GM12878 (cell line): Measurements from ENCODE around the gene ZNF423. TPM values are rescaled to one million over a fixed set of nuclear protein-coding genes. Genes with fewer than 3 reads are reported as not detected.
"Not testable (repeated sequence)": the region's sequence is repeated elsewhere in the genome, so short reads cannot be mapped to it uniquely, and the experiment has no call there.

Experiments used
- ATAC-seq: fragments of 200-7000 bp; cut with Tn5 transposase; 3 replicates; pipeline ENCODE4 v1.9.1; 2020; ENCODE audit warnings: mild to moderate bottlenecking, moderate library complexity
- BruUV-seq: library from RNA; stranded (reverse); fragments of 400-500 nt; replicated peaks from 2 replicates; lab custom pipeline; 2021; lab: Mats Ljungman, UMichigan
- CTCF ChIA-PET: fragments of 300-600 bp; sonication (Branson Sonifier 250); formaldehyde crosslinking; extraction: SDS; loops from one replicate; lab custom pipeline; 2021; ENCODE audit warnings: inconsistent platforms; lab: Yijun Ruan, JAX
- POLR2A ChIA-PET: fragments of 350-600 bp; formaldehyde crosslinking; extraction: SDS; loops from one replicate; lab custom pipeline; 2021; ENCODE audit warnings: inconsistent platforms; lab: Charles Lee
- RAD21 ChIA-PET: fragments of 300-600 bp; sonication (Branson Sonifier 250); formaldehyde crosslinking; loops from one replicate; lab custom pipeline; 2023; ENCODE audit warnings: antibody characterized with exemption; ENCODE audit not compliant: unreplicated experiment; lab: Charles Lee
- SMC1A ChIA-PET: fragments of 300-600 bp; sonication (Branson Sonifier 250); formaldehyde crosslinking; loops from one replicate; lab custom pipeline; 2023; ENCODE audit not compliant: unreplicated experiment, uncharacterized antibody; lab: Charles Lee
- DNase-seq: peaks from one replicate; pipeline ENCODE4 v3.0.0-alpha.2; 2011; ENCODE audit warnings: low read depth, low spot score
- FAIRE-seq: peaks from 3 replicates; lab custom pipeline; 2011; peaks lifted over from hg19 to GRCh38; lab: Jason Lieb, UNC
- H2AFZ ChIP-seq: 2 replicates; pipeline ENCODE4 v1.6.0; 2011; ENCODE audit warnings: low read depth, low read length, control low read depth; ENCODE audit not compliant: control insufficient read depth
- H3K27ac ChIP-seq: 2 replicates; pipeline ENCODE4 v1.5.1; 2011; ENCODE audit warnings: control low read depth; ENCODE audit not compliant: control insufficient read depth, insufficient read depth
- H3K27me3 ChIP-seq, 2 experiments: replicated peaks in 1 of 2; 2 replicates each; pipeline versions ENCODE4 v1.6.0 to v1.6.1; 2011; ENCODE audit warnings: low read length in 1 of 2; ENCODE audit not compliant: control insufficient read depth in 2 of 2, insufficient read depth in 2 of 2
- H3K36me3 ChIP-seq, 2 experiments: 2 replicates each; pipeline ENCODE4 v1.5.1; 2011; ENCODE audit warnings: low read length in 1 of 2; ENCODE audit not compliant: control insufficient read depth in 2 of 2, insufficient read depth in 2 of 2
- H3K4me1 ChIP-seq: 2 replicates; pipeline ENCODE4 v1.6.1; 2011; ENCODE audit warnings: mild to moderate bottlenecking, low read length, moderate library complexity, mixed read lengths; ENCODE audit not compliant: control insufficient read depth, insufficient read depth
- H3K4me2 ChIP-seq: 2 replicates; pipeline ENCODE4 v1.6.0; 2011; ENCODE audit warnings: control low read depth; ENCODE audit not compliant: control insufficient read depth, insufficient read depth
- H3K4me3 ChIP-seq: fragments of 200-600 bp; sonication (generic); 2 replicates; pipeline ENCODE4 v1.5.1; 2016
- H3K79me2 ChIP-seq: 2 replicates; pipeline ENCODE4 v1.6.0; 2011; ENCODE audit warnings: low read length; ENCODE audit not compliant: control insufficient read depth, insufficient read depth
- H3K9ac ChIP-seq: 2 replicates; pipeline ENCODE4 v1.8.0; 2011; ENCODE audit warnings: low read length, control low read depth, mixed read lengths; ENCODE audit not compliant: control insufficient read depth, insufficient read depth
- H3K9me3 ChIP-seq: replicated peaks from 3 replicates; pipeline ENCODE4 v1.5.1; 2011; ENCODE audit warnings: mild to moderate bottlenecking, low read length; ENCODE audit not compliant: control insufficient read depth, insufficient read depth
- H4K20me1 ChIP-seq: 2 replicates; pipeline ENCODE4 v1.6.0; 2011; ENCODE audit not compliant: control insufficient read depth, insufficient read depth
- EZH2 ChIP-seq: IDR thresholded peaks from 2 replicates; pipeline ENCODE4 v1.6.1; 2012; ENCODE audit warnings: low read depth, mild to moderate bottlenecking, control low read depth, inconsistent platforms, low read length, borderline replicate concordance; ENCODE audit not compliant: control insufficient read depth
- WGBS: methylation state at CpG from one replicate; pipeline ENCODE4 v1.1.6; 2016; ENCODE audit warnings: low lambda C conversion rate; ENCODE audit not compliant: insufficient replicate concordance, insufficient coverage; ENCODE audit errors: missing lambda C conversion rate; 5-methylcytosine and 5-hydroxymethylcytosine counted together
- in situ Hi-C: fragments of 300-500 bp; cut with MboI; formaldehyde crosslinking; loops from 9 replicates; pipeline ENCODE4 v1.14.3; 2018; ENCODE audit warnings: mixed read lengths
- intact Hi-C: fragments of 100-400 bp; cut with micrococcal nuclease; formaldehyde crosslinking; loops from one replicate; pipeline ENCODE4 v1.14.2; 2022; ENCODE audit not compliant: unreplicated experiment
- polyA plus RNA-seq, 11 experiments: library from polyadenylated mRNA; depleted of rRNA in 4 of 11; unstranded in 6 of 11; stranded (reverse) in 5 of 11; fragments of >200 nt; fragmentation: Nextera tagmentation in 4 of 11; fragmentation: Illumina TruSeq in 1 of 11; extraction: Ambion mirVana in 4 of 11; extraction: Trizol in 1 of 11; gene quantifications; 1 replicate in 1 of 11; 2 replicates in 10 of 11; pipeline versions ENCODE4 v1.2.1 to v1.2.3, GENCODE V29; 2011 to 2016; ENCODE audit warnings: inconsistent platforms in 2 of 11, missing spikeins in 2 of 11, low read depth in 1 of 11
- total RNA-seq, 4 experiments: library from RNA; depleted of rRNA in 3 of 4; stranded (reverse); fragments of >200 nt in 3 of 4; fragmentation: Illumina TruSeq in 1 of 4; extraction: Trizol in 1 of 4; gene quantifications; 2 replicates each; pipeline versions ENCODE4 v1.2.1 to v1.2.3, GENCODE V29; 2013 to 2021
- TF ChIP-seq, protein P1 (sequence below): fragments of 450-650 bp; IDR thresholded peaks from 2 replicates; pipeline ENCODE4 v1.6.1; 2016; ENCODE audit warnings: mild to moderate bottlenecking, moderate library complexity, borderline replicate concordance

The ZNF423 gene
- total and polyA plus RNA-seq, 10 of the 15 experiments (the other 5 are each of a cell fraction or from before 2014, with no cell fraction given), result 0.03 to 0.64 (median 0.10) TPM

DNA sequence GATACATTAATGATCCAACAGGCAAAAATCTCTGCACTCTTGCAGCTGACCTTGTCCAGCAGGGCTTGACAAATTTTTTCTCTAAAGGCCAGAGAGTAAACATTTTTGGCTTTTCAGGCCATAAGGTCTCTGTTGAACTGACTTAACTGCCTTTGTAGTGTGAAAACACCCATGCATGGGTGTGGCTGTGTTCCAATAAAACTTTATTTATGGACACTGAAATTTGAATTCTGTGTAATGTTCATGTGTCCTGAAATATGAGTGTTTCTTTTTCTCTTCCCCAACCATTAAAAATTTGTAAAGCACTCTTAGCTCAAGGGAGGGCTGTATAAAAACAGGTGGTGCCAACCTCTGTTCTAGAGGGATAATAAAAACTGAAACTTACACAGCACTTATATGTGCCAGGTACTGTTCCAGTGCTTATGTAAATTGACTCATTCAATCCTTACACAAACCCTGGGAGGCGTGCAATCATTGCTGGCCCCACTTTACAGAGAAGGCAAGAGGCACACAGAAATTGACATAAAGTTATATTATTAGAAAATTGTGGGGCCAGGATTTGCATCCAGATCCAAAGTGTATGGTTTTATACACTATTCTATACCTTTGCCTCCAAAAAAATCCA, 18.8 kb upstream of the ZNF423 start:
- SMC1A ChIA-PET, result no interaction called here
- CTCF ChIA-PET, result no interaction called here
- no peak for FAIRE-seq

DNA sequence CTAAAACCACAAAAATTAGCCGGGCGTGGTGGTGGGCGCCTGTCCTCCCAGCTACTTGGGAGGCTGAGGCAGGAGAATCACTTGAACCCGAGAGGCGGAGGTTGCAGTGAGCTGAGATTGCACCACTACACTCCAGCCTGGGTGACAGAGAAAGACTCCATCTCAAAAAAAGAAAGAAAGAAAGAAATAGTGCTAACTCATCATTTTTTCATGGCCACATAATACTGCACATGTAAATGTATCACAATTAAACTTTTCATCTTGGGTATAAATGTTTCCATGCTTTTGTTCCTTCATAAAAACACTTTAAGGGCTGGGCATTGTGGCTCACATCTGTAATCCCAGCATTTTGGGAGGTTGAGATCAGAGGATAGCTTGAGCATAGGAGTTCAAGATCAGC, 15.9 kb upstream of the ZNF423 start:
- H3K4me1 ChIP-seq, POLR2A ChIA-PET, CTCF ChIA-PET, H3K79me2 ChIP-seq, in situ Hi-C loops, RAD21 ChIA-PET, H4K20me1 ChIP-seq, BruUV-seq, H3K27me3 ChIP-seq, DNase-seq, H3K27ac ChIP-seq, H3K9me3 ChIP-seq, H3K4me2 ChIP-seq, H3K9ac ChIP-seq, H2AFZ ChIP-seq, FAIRE-seq, H3K4me3 ChIP-seq, ATAC-seq, H3K36me3 ChIP-seq, intact Hi-C loops, SMC1A ChIA-PET: not testable (repeated sequence)
- WGBS, result 23% methylated on average over 5 of the region's 5 CpGs

More for the DNA sequence above, 18.8 kb upstream of the ZNF423 start:
- no peaks in the 10 kb centered on the region for H3K79me2 ChIP-seq
- H2AFZ ChIP-seq, result no peak overlapping the region
- H3K4me1 ChIP-seq, result no peaks in the 10 kb centered on the region
- no peak for DNase-seq
- H4K20me1 ChIP-seq, result no peaks in the 10 kb centered on the region
- BruUV-seq, result no TSS peak
- ChIA-PET POLR2A (no interaction called here), RAD21 (no interaction called here)
- no peak overlapping the region for H3K4me3 ChIP-seq
- in situ Hi-C loops, result no loop called here
- H3K9me3 ChIP-seq, result no peaks in the 10 kb centered on the region
- peaks cover 0 to 2% of the 10 kb centered on the region in 2 experiments; a peak in 3 of 4 replicates for H3K27me3 ChIP-seq
- no peak overlapping the region for H3K27ac ChIP-seq
- TF ChIP-seq EZH2, result no peak
- TF ChIP-seq, protein P1, sequence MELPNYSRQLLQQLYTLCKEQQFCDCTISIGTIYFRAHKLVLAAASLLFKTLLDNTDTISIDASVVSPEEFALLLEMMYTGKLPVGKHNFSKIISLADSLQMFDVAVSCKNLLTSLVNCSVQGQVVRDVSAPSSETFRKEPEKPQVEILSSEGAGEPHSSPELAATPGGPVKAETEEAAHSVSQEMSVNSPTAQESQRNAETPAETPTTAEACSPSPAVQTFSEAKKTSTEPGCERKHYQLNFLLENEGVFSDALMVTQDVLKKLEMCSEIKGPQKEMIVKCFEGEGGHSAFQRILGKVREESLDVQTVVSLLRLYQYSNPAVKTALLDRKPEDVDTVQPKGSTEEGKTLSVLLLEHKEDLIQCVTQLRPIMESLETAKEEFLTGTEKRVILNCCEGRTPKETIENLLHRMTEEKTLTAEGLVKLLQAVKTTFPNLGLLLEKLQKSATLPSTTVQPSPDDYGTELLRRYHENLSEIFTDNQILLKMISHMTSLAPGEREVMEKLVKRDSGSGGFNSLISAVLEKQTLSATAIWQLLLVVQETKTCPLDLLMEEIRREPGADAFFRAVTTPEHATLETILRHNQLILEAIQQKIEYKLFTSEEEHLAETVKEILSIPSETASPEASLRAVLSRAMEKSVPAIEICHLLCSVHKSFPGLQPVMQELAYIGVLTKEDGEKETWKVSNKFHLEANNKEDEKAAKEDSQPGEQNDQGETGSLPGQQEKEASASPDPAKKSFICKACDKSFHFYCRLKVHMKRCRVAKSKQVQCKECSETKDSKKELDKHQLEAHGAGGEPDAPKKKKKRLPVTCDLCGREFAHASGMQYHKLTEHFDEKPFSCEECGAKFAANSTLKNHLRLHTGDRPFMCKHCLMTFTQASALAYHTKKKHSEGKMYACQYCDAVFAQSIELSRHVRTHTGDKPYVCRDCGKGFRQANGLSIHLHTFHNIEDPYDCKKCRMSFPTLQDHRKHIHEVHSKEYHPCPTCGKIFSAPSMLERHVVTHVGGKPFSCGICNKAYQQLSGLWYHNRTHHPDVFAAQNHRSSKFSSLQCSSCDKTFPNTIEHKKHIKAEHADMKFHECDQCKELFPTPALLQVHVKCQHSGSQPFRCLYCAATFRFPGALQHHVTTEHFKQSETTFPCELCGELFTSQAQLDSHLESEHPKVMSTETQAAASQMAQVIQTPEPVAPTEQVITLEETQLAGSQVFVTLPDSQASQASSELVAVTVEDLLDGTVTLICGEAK, result 0 out of 2 replicates have a peak, but pooled peaks have one; percentile 28
- 27% methylated on average over 1 of the region's 1 CpG for WGBS
- intact Hi-C loops, result no loop called here
- H3K4me2 ChIP-seq, result no peak overlapping the region
- ATAC-seq, result no peak
- H3K36me3 ChIP-seq, result no peaks in the 10 kb centered on the region
- no peak overlapping the region for H3K9ac ChIP-seq
